GM12878 (cell line): ENCODE results near the gene CRIM1. TPM values are rescaled to one million over a fixed set of nuclear protein-coding genes. Genes with fewer than 3 reads are reported as not detected.

Experiments used
- ATAC-seq: fragments of 200-7000 bp; cut with Tn5 transposase; 3 replicates; pipeline ENCODE4 v1.9.1; 2020; ENCODE audit warnings: mild to moderate bottlenecking, moderate library complexity
- BruUV-seq: library from RNA; stranded (reverse); fragments of 400-500 nt; replicated peaks from 2 replicates; lab custom pipeline; 2021; lab: Mats Ljungman, UMichigan
- CTCF ChIA-PET: fragments of 300-600 bp; sonication (Branson Sonifier 250); formaldehyde crosslinking; extraction: SDS; loops from one replicate; lab custom pipeline; 2021; ENCODE audit warnings: inconsistent platforms; lab: Yijun Ruan, JAX
- POLR2A ChIA-PET: fragments of 350-600 bp; formaldehyde crosslinking; extraction: SDS; loops from one replicate; lab custom pipeline; 2021; ENCODE audit warnings: inconsistent platforms; lab: Charles Lee
- RAD21 ChIA-PET: fragments of 300-600 bp; sonication (Branson Sonifier 250); formaldehyde crosslinking; loops from one replicate; lab custom pipeline; 2023; ENCODE audit warnings: antibody characterized with exemption; ENCODE audit not compliant: unreplicated experiment; lab: Charles Lee
- SMC1A ChIA-PET: fragments of 300-600 bp; sonication (Branson Sonifier 250); formaldehyde crosslinking; loops from one replicate; lab custom pipeline; 2023; ENCODE audit not compliant: unreplicated experiment, uncharacterized antibody; lab: Charles Lee
- DNase-seq: peaks from one replicate; pipeline ENCODE4 v3.0.0-alpha.2; 2011; ENCODE audit warnings: low read depth, low spot score
- FAIRE-seq: peaks from 3 replicates; lab custom pipeline; 2011; peaks lifted over from hg19 to GRCh38; lab: Jason Lieb, UNC
- H2AFZ ChIP-seq: 2 replicates; pipeline ENCODE4 v1.6.0; 2011; ENCODE audit warnings: low read depth, low read length, control low read depth; ENCODE audit not compliant: control insufficient read depth
- H3K27ac ChIP-seq: 2 replicates; pipeline ENCODE4 v1.5.1; 2011; ENCODE audit warnings: control low read depth; ENCODE audit not compliant: control insufficient read depth, insufficient read depth
- H3K27me3 ChIP-seq, 2 experiments: replicated peaks in 1 of 2; 2 replicates each; pipeline versions ENCODE4 v1.6.0 to v1.6.1; 2011; ENCODE audit warnings: low read length in 1 of 2; ENCODE audit not compliant: control insufficient read depth in 2 of 2, insufficient read depth in 2 of 2
- H3K36me3 ChIP-seq, 2 experiments: 2 replicates each; pipeline ENCODE4 v1.5.1; 2011; ENCODE audit warnings: low read length in 1 of 2; ENCODE audit not compliant: control insufficient read depth in 2 of 2, insufficient read depth in 2 of 2
- H3K4me1 ChIP-seq: 2 replicates; pipeline ENCODE4 v1.6.1; 2011; ENCODE audit warnings: mild to moderate bottlenecking, low read length, moderate library complexity, mixed read lengths; ENCODE audit not compliant: control insufficient read depth, insufficient read depth
- H3K4me2 ChIP-seq: 2 replicates; pipeline ENCODE4 v1.6.0; 2011; ENCODE audit warnings: control low read depth; ENCODE audit not compliant: control insufficient read depth, insufficient read depth
- H3K4me3 ChIP-seq: fragments of 200-600 bp; sonication (generic); 2 replicates; pipeline ENCODE4 v1.5.1; 2016
- H3K79me2 ChIP-seq: 2 replicates; pipeline ENCODE4 v1.6.0; 2011; ENCODE audit warnings: low read length; ENCODE audit not compliant: control insufficient read depth, insufficient read depth
- H3K9ac ChIP-seq: 2 replicates; pipeline ENCODE4 v1.8.0; 2011; ENCODE audit warnings: low read length, control low read depth, mixed read lengths; ENCODE audit not compliant: control insufficient read depth, insufficient read depth
- H3K9me3 ChIP-seq: replicated peaks from 3 replicates; pipeline ENCODE4 v1.5.1; 2011; ENCODE audit warnings: mild to moderate bottlenecking, low read length; ENCODE audit not compliant: control insufficient read depth, insufficient read depth
- H4K20me1 ChIP-seq: 2 replicates; pipeline ENCODE4 v1.6.0; 2011; ENCODE audit not compliant: control insufficient read depth, insufficient read depth
- BCL11A ChIP-seq: IDR thresholded peaks from 2 replicates; pipeline ENCODE4 v1.6.1; 2011; ENCODE audit warnings: low read depth, low read length
- CBX5 ChIP-seq: sonication (generic); IDR thresholded peaks from 2 replicates; pipeline ENCODE4 v1.6.1; 2016; ENCODE audit warnings: low read depth, moderate library complexity, mild to moderate bottlenecking, inconsistent platforms
- CREB1 ChIP-seq: IDR thresholded peaks from 2 replicates; pipeline ENCODE4 v1.6.1; 2012; ENCODE audit warnings: low read depth, mild to moderate bottlenecking, inconsistent platforms
- EGR1 ChIP-seq, 2 experiments: IDR thresholded peaks; 1 replicate in 1 of 2; 2 replicates in 1 of 2; pipeline ENCODE4 v1.6.1; 2011 to 2012; ENCODE audit warnings: low read depth in 2 of 2, low read length in 2 of 2, borderline replicate concordance in 1 of 2, mild to moderate bottlenecking in 1 of 2, moderate library complexity in 1 of 2
- FOS ChIP-seq: IDR thresholded peaks from 3 replicates; pipeline ENCODE4 v1.6.1; 2011; ENCODE audit warnings: borderline replicate concordance; ENCODE audit not compliant: insufficient read length; ENCODE audit errors: extremely low read depth
- KLF5 ChIP-seq: fragments of 450-650 bp; IDR thresholded peaks from 2 replicates; pipeline ENCODE4 v1.6.1; 2014; ENCODE audit warnings: mild to moderate bottlenecking; ENCODE audit not compliant: partially characterized antibody
- MEF2B ChIP-seq: fragments of 450-650 bp; IDR thresholded peaks from 2 replicates; pipeline ENCODE4 v1.6.1; 2018; ENCODE audit warnings: mild to moderate bottlenecking, moderate library complexity; ENCODE audit not compliant: partially characterized antibody, poor library complexity, severe bottlenecking
- PAX5 ChIP-seq: IDR thresholded peaks from 2 replicates; pipeline ENCODE4 v1.6.1; 2011; ENCODE audit warnings: low read depth, low read length, borderline replicate concordance
- POLR2AphosphoS2 ChIP-seq: IDR thresholded peaks from 2 replicates; pipeline ENCODE4 v1.6.1; 2011; ENCODE audit warnings: low read depth, mild to moderate bottlenecking, low read length, improper control_type of control experiment, moderate library complexity
- WGBS: methylation state at CpG from one replicate; pipeline ENCODE4 v1.1.6; 2016; ENCODE audit warnings: low lambda C conversion rate; ENCODE audit not compliant: insufficient replicate concordance, insufficient coverage; ENCODE audit errors: missing lambda C conversion rate; 5-methylcytosine and 5-hydroxymethylcytosine counted together
- in situ Hi-C: fragments of 300-500 bp; cut with MboI; formaldehyde crosslinking; loops from 9 replicates; pipeline ENCODE4 v1.14.3; 2018; ENCODE audit warnings: mixed read lengths
- intact Hi-C: fragments of 100-400 bp; cut with micrococcal nuclease; formaldehyde crosslinking; loops from one replicate; pipeline ENCODE4 v1.14.2; 2022; ENCODE audit not compliant: unreplicated experiment
- polyA plus RNA-seq, 11 experiments: library from polyadenylated mRNA; depleted of rRNA in 4 of 11; unstranded in 6 of 11; stranded (reverse) in 5 of 11; fragments of >200 nt; fragmentation: Nextera tagmentation in 4 of 11; fragmentation: Illumina TruSeq in 1 of 11; extraction: Ambion mirVana in 4 of 11; extraction: Trizol in 1 of 11; gene quantifications; 1 replicate in 1 of 11; 2 replicates in 10 of 11; pipeline versions ENCODE4 v1.2.1 to v1.2.3, GENCODE V29; 2011 to 2016; ENCODE audit warnings: inconsistent platforms in 2 of 11, missing spikeins in 2 of 11, low read depth in 1 of 11
- total RNA-seq, 4 experiments: library from RNA; depleted of rRNA in 3 of 4; stranded (reverse); fragments of >200 nt in 3 of 4; fragmentation: Illumina TruSeq in 1 of 4; extraction: Trizol in 1 of 4; gene quantifications; 2 replicates each; pipeline versions ENCODE4 v1.2.1 to v1.2.3, GENCODE V29; 2013 to 2021
- TF ChIP-seq, protein P1 (sequence below): fragments of 150-350 bp; IDR thresholded peaks from 2 replicates; pipeline ENCODE4 v1.6.1; 2016; ENCODE audit warnings: low read depth, low read length
- TF ChIP-seq, protein P2 (sequence below): fragments of 450-650 bp; IDR thresholded peaks from 2 replicates; pipeline ENCODE4 v1.6.1; 2014; ENCODE audit warnings: mild to moderate bottlenecking
- TF ChIP-seq, protein P3 (sequence below), 3 experiments: IDR thresholded peaks in 2 of 3; conservative IDR thresholded peaks in 1 of 3; 2 replicates each; pipeline ENCODE4 v1.5.1; 2011; ENCODE audit warnings: low read depth in 3 of 3, low read length in 3 of 3, mild to moderate bottlenecking in 3 of 3, control low read depth in 2 of 3, moderate library complexity in 2 of 3, inconsistent platforms in 1 of 3, mixed read lengths in 1 of 3; ENCODE audit not compliant: control insufficient read depth in 2 of 3, insufficient read depth in 1 of 3; ENCODE audit errors: extremely low read depth in 1 of 3
- TF ChIP-seq, protein P4 (sequence below): IDR thresholded peaks from 2 replicates; pipeline ENCODE4 v1.6.1; 2011; ENCODE audit warnings: borderline replicate concordance, low read depth, mild to moderate bottlenecking, moderate library complexity, low read length; ENCODE audit not compliant: insufficient read depth, poor library complexity, severe bottlenecking
- TF ChIP-seq, protein P5 (sequence below): IDR thresholded peaks from 2 replicates; pipeline ENCODE4 v1.6.1; 2012; ENCODE audit warnings: low read depth, low read length, improper control_type of control experiment

The CRIM1 gene
- total and polyA plus RNA-seq, 10 of the 15 experiments (the other 5 are each of a cell fraction or from before 2014, with no cell fraction given): 0.42 to 7.4 (median 3.1) TPM

DNA sequence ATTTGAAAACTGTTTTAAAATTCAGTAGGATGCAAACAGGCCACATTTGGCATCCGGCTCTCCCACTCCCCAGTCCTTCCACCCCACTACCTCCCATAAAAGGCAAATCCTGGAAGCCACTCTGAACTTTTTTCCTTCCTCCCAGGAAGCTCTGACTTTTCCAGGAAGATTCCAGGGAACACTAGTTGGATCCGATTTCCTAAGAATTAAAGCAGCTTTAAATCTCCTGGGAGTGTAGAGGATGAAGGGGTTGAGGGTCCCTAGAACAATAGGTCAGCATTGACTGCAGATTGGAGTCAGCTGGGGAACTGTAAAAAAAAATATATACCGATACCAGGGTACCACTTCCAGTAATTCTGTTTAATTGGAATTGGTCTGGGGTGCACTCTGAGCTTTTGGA, 76.9 kb downstream of the CRIM1 start:
- H3K9ac ChIP-seq: no peak overlapping the region
- FAIRE-seq (no peak), ATAC-seq (no peak), DNase-seq (no peak)
- H3K4me3 ChIP-seq: no peak overlapping the region
- H3K9me3 ChIP-seq: no peaks in the 10 kb centered on the region
- TF ChIP-seq FOS (no peak), CREB1 (no peak), CBX5 (no peak), EGR1 (IDR thresholded peaks at IDR 0.05; ENCODE audit: borderline replicate concordance in 1 of 2, low read depth in 2 of 2, low read length in 2 of 2) (no peak), KLF5 (no peak), PAX5 (no peak), BCL11A (no peak), MEF2B (no peak), POLR2AphosphoS2 (no peak)
- TF ChIP-seq, protein P1, sequence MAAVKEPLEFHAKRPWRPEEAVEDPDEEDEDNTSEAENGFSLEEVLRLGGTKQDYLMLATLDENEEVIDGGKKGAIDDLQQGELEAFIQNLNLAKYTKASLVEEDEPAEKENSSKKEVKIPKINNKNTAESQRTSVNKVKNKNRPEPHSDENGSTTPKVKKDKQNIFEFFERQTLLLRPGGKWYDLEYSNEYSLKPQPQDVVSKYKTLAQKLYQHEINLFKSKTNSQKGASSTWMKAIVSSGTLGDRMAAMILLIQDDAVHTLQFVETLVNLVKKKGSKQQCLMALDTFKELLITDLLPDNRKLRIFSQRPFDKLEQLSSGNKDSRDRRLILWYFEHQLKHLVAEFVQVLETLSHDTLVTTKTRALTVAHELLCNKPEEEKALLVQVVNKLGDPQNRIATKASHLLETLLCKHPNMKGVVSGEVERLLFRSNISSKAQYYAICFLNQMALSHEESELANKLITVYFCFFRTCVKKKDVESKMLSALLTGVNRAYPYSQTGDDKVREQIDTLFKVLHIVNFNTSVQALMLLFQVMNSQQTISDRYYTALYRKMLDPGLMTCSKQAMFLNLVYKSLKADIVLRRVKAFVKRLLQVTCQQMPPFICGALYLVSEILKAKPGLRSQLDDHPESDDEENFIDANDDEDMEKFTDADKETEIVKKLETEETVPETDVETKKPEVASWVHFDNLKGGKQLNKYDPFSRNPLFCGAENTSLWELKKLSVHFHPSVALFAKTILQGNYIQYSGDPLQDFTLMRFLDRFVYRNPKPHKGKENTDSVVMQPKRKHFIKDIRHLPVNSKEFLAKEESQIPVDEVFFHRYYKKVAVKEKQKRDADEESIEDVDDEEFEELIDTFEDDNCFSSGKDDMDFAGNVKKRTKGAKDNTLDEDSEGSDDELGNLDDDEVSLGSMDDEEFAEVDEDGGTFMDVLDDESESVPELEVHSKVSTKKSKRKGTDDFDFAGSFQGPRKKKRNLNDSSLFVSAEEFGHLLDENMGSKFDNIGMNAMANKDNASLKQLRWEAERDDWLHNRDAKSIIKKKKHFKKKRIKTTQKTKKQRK: no peak
- TF ChIP-seq, protein P2, sequence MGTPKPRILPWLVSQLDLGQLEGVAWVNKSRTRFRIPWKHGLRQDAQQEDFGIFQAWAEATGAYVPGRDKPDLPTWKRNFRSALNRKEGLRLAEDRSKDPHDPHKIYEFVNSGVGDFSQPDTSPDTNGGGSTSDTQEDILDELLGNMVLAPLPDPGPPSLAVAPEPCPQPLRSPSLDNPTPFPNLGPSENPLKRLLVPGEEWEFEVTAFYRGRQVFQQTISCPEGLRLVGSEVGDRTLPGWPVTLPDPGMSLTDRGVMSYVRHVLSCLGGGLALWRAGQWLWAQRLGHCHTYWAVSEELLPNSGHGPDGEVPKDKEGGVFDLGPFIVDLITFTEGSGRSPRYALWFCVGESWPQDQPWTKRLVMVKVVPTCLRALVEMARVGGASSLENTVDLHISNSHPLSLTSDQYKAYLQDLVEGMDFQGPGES: no peak
- TF ChIP-seq, protein P3, sequence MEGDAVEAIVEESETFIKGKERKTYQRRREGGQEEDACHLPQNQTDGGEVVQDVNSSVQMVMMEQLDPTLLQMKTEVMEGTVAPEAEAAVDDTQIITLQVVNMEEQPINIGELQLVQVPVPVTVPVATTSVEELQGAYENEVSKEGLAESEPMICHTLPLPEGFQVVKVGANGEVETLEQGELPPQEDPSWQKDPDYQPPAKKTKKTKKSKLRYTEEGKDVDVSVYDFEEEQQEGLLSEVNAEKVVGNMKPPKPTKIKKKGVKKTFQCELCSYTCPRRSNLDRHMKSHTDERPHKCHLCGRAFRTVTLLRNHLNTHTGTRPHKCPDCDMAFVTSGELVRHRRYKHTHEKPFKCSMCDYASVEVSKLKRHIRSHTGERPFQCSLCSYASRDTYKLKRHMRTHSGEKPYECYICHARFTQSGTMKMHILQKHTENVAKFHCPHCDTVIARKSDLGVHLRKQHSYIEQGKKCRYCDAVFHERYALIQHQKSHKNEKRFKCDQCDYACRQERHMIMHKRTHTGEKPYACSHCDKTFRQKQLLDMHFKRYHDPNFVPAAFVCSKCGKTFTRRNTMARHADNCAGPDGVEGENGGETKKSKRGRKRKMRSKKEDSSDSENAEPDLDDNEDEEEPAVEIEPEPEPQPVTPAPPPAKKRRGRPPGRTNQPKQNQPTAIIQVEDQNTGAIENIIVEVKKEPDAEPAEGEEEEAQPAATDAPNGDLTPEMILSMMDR (IDR thresholded peaks at IDR 0.05 in 2 of 3, conservative IDR thresholded peaks at IDR 0.05 in 1 of 3; ENCODE audit: control insufficient read depth in 2 of 3, extremely low read depth in 1 of 3, insufficient read depth in 1 of 3, low read depth in 3 of 3, low read length in 3 of 3): no peak
- TF ChIP-seq, protein P4, sequence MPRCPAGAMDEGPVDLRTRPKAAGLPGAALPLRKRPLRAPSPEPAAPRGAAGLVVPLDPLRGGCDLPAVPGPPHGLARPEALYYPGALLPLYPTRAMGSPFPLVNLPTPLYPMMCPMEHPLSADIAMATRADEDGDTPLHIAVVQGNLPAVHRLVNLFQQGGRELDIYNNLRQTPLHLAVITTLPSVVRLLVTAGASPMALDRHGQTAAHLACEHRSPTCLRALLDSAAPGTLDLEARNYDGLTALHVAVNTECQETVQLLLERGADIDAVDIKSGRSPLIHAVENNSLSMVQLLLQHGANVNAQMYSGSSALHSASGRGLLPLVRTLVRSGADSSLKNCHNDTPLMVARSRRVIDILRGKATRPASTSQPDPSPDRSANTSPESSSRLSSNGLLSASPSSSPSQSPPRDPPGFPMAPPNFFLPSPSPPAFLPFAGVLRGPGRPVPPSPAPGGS: no peak
- TF ChIP-seq, protein P5, sequence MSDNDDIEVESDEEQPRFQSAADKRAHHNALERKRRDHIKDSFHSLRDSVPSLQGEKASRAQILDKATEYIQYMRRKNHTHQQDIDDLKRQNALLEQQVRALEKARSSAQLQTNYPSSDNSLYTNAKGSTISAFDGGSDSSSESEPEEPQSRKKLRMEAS: no peak
- intact Hi-C loops: no loop called here
- no peaks in the 10 kb centered on the region for H3K79me2 ChIP-seq
- in situ Hi-C loops: no loop called here
- H3K4me1 ChIP-seq: no peaks in the 10 kb centered on the region
- H4K20me1 ChIP-seq: no peaks in the 10 kb centered on the region
- RAD21 ChIA-PET: no interaction called here
- CTCF ChIA-PET: no interaction called here
- SMC1A ChIA-PET: interaction anchor here (2.5 kb wide), 1 partner anchor 10 kb away, joined by 8 read pairs; no protein-coding TSS in a partner anchor
- WGBS: 5% methylated on average over 3 of the region's 3 CpGs
- no peaks in the 10 kb centered on the region for H3K36me3 ChIP-seq
- peaks cover 0 to 4% of the 10 kb centered on the region in 2 experiments; a peak in 1 of 4 replicates for H3K27me3 ChIP-seq
- BruUV-seq: no TSS peak
- no peak overlapping the region for H3K4me2 ChIP-seq
- POLR2A ChIA-PET: no interaction called here
- H3K27ac ChIP-seq: no peak overlapping the region
- H2AFZ ChIP-seq: no peak overlapping the region
